DMS 273 treated with DMSO at 0.1 percent for 48 hours (cell line): ENCODE measurements around the gene EXOC7.

Source experiments
- DNase-seq: peaks from one replicate; lab custom pipeline; 2025; lab: John Stamatoyannopoulos, UW

The EXOC7 gene

GRCh38 chr17:76103274-76104139, at the start of gene EXOC7:
Gene EXOC7, minus strand, starts transcription at chr17:76103787. Its CDS starts 95 bp downstream, at chr17:76103692.
- peak; percentile 65 for DNase-seq

GRCh38 chr17:76153202-76153601, 49.6 kb upstream of the EXOC7 start:
- DNase-seq, result no peak

- no peak for DNase-seq
Measured at GRCh38 chr17:76152591-76152990, 49.0 kb upstream of the EXOC7 start.

- no peak for DNase-seq
Measured at GRCh38 chr17:76151896-76152454, 48.4 kb upstream of the EXOC7 start.

GRCh38 chr17:76150712-76151622, 47.4 kb upstream of the EXOC7 start:
- DNase-seq, result no peak

GRCh38 chr17:76149214-76149613, 45.6 kb upstream of the EXOC7 start:
- no peak for DNase-seq

GRCh38 chr17:76148015-76148326, 44.4 kb upstream of the EXOC7 start:
- DNase-seq, result no peak

GRCh38 chr17:76147211-76148014, 43.8 kb upstream of the EXOC7 start:
- no peak for DNase-seq

- no peak for DNase-seq
Measured at GRCh38 chr17:76146053-76146851, 42.7 kb upstream of the EXOC7 start.

- DNase-seq, result no peak
Measured at GRCh38 chr17:76145231-76146052, 41.9 kb upstream of the EXOC7 start.

GRCh38 chr17:76142585-76143041, 39.0 kb upstream of the EXOC7 start:
- no peak for DNase-seq

GRCh38 chr17:76142039-76142584, 38.5 kb upstream of the EXOC7 start:
- no peak for DNase-seq

- peak; percentile 81 for DNase-seq
Measured at GRCh38 chr17:76141212-76142038, 37.8 kb upstream of the EXOC7 start, which contains the start of gene FOXJ1. Gene FOXJ1, minus strand, starts transcription at chr17:76141245. Its CDS starts 850 bp downstream, at chr17:76140395.

- no peak for DNase-seq
Measured at GRCh38 chr17:76140661-76141211, 37.1 kb upstream of the EXOC7 start.

GRCh38 chr17:76139801-76140660, 36.4 kb upstream of the EXOC7 start:
- no peak for DNase-seq

- DNase-seq, result no peak
Measured at GRCh38 chr17:76138896-76139752, 35.5 kb upstream of the EXOC7 start.
